IMR-90 (cell line): Measurements from ENCODE around the gene MAP3K5. TPM values are rescaled to one million over a fixed set of nuclear protein-coding genes. Genes with fewer than 3 reads are reported as not detected.

Source experiments
- ATAC-seq: fragments of 200-7000 bp; cut with Tn5 transposase; 2 replicates; pipeline ENCODE4 v1.9.1; 2020; ENCODE audit warnings: low read depth, mild to moderate bottlenecking, moderate library complexity
- BruUV-seq: library from RNA; stranded (reverse); fragments of 400-500 nt; replicated peaks from 2 replicates; lab custom pipeline; 2021; lab: Mats Ljungman, UMichigan
- CTCF ChIA-PET: fragments of 300-600 bp; formaldehyde crosslinking; extraction: SDS; loops from one replicate; lab custom pipeline; 2021; ENCODE audit warnings: antibody characterized with exemption; lab: Yijun Ruan, JAX
- POLR2A ChIA-PET: fragments of 300-600 bp; sonication (Branson Sonifier 250); formaldehyde crosslinking; loops from one replicate; lab custom pipeline; 2022; ENCODE audit warnings: antibody characterized with exemption; ENCODE audit not compliant: unreplicated experiment; lab: Charles Lee
- DNase-seq: peaks from one replicate; pipeline ENCODE4 v3.0.0; 2013
- H2AFZ ChIP-seq: replicated peaks from 2 replicates; pipeline ENCODE3; 2013; ENCODE audit warnings: low read length, mild to moderate bottlenecking; ENCODE audit not compliant: poor library complexity
- H2AK5ac ChIP-seq: 2 replicates; pipeline ENCODE4 v1.6.1; 2013; ENCODE audit warnings: low read depth, low read length, inconsistent platforms
- H2AK9ac ChIP-seq: replicated peaks from 2 replicates; pipeline ENCODE3; 2013; ENCODE audit warnings: mild to moderate bottlenecking, low read depth, low read length, moderate library complexity; ENCODE audit not compliant: poor library complexity
- H2BK120ac ChIP-seq: 2 replicates; pipeline ENCODE4 v1.6.1; 2013; ENCODE audit warnings: low read depth, low read length, inconsistent platforms
- H2BK15ac ChIP-seq: 3 replicates; pipeline ENCODE4 v1.6.1; 2013; ENCODE audit warnings: low read depth, low read length, inconsistent platforms
- H2BK20ac ChIP-seq: 2 replicates; pipeline ENCODE4 v1.6.1; 2013; ENCODE audit warnings: low read depth, mild to moderate bottlenecking, inconsistent platforms, low read length, moderate library complexity
- H2BK5ac ChIP-seq: 2 replicates; pipeline ENCODE4 v1.6.1; 2013; ENCODE audit warnings: mild to moderate bottlenecking, low read depth, low read length, inconsistent platforms; ENCODE audit not compliant: poor library complexity, severe bottlenecking
- H3K14ac ChIP-seq: replicated peaks from 2 replicates; pipeline ENCODE4 v1.6.1; 2013; ENCODE audit warnings: low read depth, low read length, inconsistent platforms
- H3K18ac ChIP-seq: 2 replicates; pipeline ENCODE4 v1.6.1; 2013; ENCODE audit warnings: low read depth, low read length, control low read depth
- H3K23ac ChIP-seq: 2 replicates; pipeline ENCODE4 v1.6.1; 2013; ENCODE audit warnings: low read depth, low read length, inconsistent platforms
- H3K27ac ChIP-seq: 2 replicates; pipeline ENCODE4 v1.5.1; 2013; ENCODE audit warnings: mild to moderate bottlenecking, control low read depth, low read length; ENCODE audit not compliant: insufficient read depth
- H3K27me3 ChIP-seq: 2 replicates; pipeline ENCODE4 v1.6.1; 2013; ENCODE audit warnings: low read length; ENCODE audit not compliant: control insufficient read depth, insufficient read depth
- H3K36me3 ChIP-seq: 2 replicates; pipeline ENCODE4 v1.6.1; 2013; ENCODE audit warnings: low read length, mixed read lengths; ENCODE audit not compliant: control insufficient read depth, insufficient read depth
- H3K4ac ChIP-seq: 2 replicates; pipeline ENCODE4 v1.6.1; 2013; ENCODE audit warnings: low read depth, low read length, inconsistent platforms
- H3K4me1 ChIP-seq: 2 replicates; pipeline ENCODE4 v1.6.1; 2013; ENCODE audit warnings: low read length, mixed read lengths; ENCODE audit not compliant: control insufficient read depth, insufficient read depth
- H3K4me2 ChIP-seq: 2 replicates; pipeline ENCODE4 v1.6.1; 2013; ENCODE audit warnings: low read depth, mild to moderate bottlenecking, control low read depth, low read length, moderate library complexity
- H3K4me3 ChIP-seq: 2 replicates; pipeline ENCODE4 v1.5.1; 2013; ENCODE audit warnings: low read depth, mild to moderate bottlenecking, control low read depth, low read length, moderate library complexity; ENCODE audit not compliant: insufficient read depth
- H3K56ac ChIP-seq: 2 replicates; pipeline ENCODE4 v1.6.1; 2013; ENCODE audit warnings: low read length, inconsistent platforms; ENCODE audit not compliant: insufficient read depth; ENCODE audit errors: extremely low read depth
- H3K79me1 ChIP-seq, 2 experiments: 2 replicates each; pipeline ENCODE4 v1.6.1; 2013; ENCODE audit warnings: low read length in 2 of 2, inconsistent platforms in 1 of 2, low read depth in 1 of 2
- H3K9ac ChIP-seq: 2 replicates; pipeline ENCODE4 v1.6.1; 2013; ENCODE audit warnings: low read depth, low read length, control low read depth
- H3K9me1 ChIP-seq: 2 replicates; pipeline ENCODE4 v1.6.1; 2013; ENCODE audit warnings: low read length, inconsistent platforms; ENCODE audit not compliant: insufficient read depth
- H3K9me3 ChIP-seq: 2 replicates; pipeline ENCODE4 v1.6.1; 2013; ENCODE audit warnings: low read length; ENCODE audit not compliant: control insufficient read depth, insufficient read depth
- H4K20me1 ChIP-seq: 2 replicates; pipeline ENCODE4 v1.6.1; 2013; ENCODE audit warnings: low read length, inconsistent platforms; ENCODE audit not compliant: insufficient read depth
- H4K5ac ChIP-seq: 2 replicates; pipeline ENCODE4 v1.6.1; 2013; ENCODE audit warnings: mild to moderate bottlenecking, low read depth, low read length, control low read depth
- H4K8ac ChIP-seq, 2 experiments: 2 replicates each; pipeline ENCODE4 v1.6.1; 2013; ENCODE audit warnings: low read depth in 2 of 2, low read length in 2 of 2, control low read depth in 1 of 2, inconsistent platforms in 1 of 2
- H4K91ac ChIP-seq: 2 replicates; pipeline ENCODE4 v1.6.1; 2013; ENCODE audit warnings: low read depth, low read length, inconsistent platforms; ENCODE audit not compliant: insufficient read depth
- BHLHE40 ChIP-seq: fragments of 150-350 bp; IDR thresholded peaks from 2 replicates; pipeline ENCODE4 v1.6.1; 2016; ENCODE audit warnings: mild to moderate bottlenecking, low read depth, low read length
- CEBPB ChIP-seq: IDR thresholded peaks from 2 replicates; pipeline ENCODE4 v1.6.1; 2012; ENCODE audit warnings: low read depth, low read length, improper control_type of control experiment
- CHD1 ChIP-seq: IDR thresholded peaks from 2 replicates; pipeline ENCODE4 v1.6.1; 2012; ENCODE audit warnings: low read depth, low read length, improper control_type of control experiment
- CTCF ChIP-seq: conservative IDR thresholded peaks from 2 replicates; pipeline ENCODE4 v1.5.1; 2012; ENCODE audit warnings: mild to moderate bottlenecking, low read depth, low read length, improper control_type of control experiment
- ELK1 ChIP-seq: fragments of 150-350 bp; IDR thresholded peaks from 2 replicates; pipeline ENCODE4 v1.6.1; 2016; ENCODE audit warnings: low read depth, mild to moderate bottlenecking, low read length, moderate library complexity, borderline replicate concordance
- FOS ChIP-seq: fragments of 150-350 bp; IDR thresholded peaks from 2 replicates; pipeline ENCODE4 v1.6.1; 2016; ENCODE audit warnings: low read depth, low read length
- MAFK ChIP-seq: IDR thresholded peaks from 2 replicates; pipeline ENCODE4 v1.6.1; 2012; ENCODE audit warnings: low read depth, low read length, improper control_type of control experiment
- MAZ ChIP-seq: IDR thresholded peaks from 2 replicates; pipeline ENCODE4 v1.6.1; 2012; ENCODE audit warnings: low read depth, mild to moderate bottlenecking, low read length, improper control_type of control experiment, moderate library complexity, borderline replicate concordance
- MXI1 ChIP-seq: IDR thresholded peaks from 2 replicates; pipeline ENCODE4 v1.6.1; 2012; ENCODE audit warnings: low read depth, mild to moderate bottlenecking, low read length, moderate library complexity, borderline replicate concordance
- NFE2L2 ChIP-seq: fragments of 150-350 bp; IDR thresholded peaks from 2 replicates; pipeline ENCODE4 v1.6.1; 2016; ENCODE audit warnings: low read depth, mild to moderate bottlenecking, low read length
- POLR2A ChIP-seq: IDR thresholded peaks from 2 replicates; pipeline ENCODE4 v1.6.1; 2012; ENCODE audit warnings: mild to moderate bottlenecking, low read depth, low read length
- RAD21 ChIP-seq: IDR thresholded peaks from 2 replicates; pipeline ENCODE4 v1.6.1; 2012; ENCODE audit warnings: low read length, improper control_type of control experiment
- RCOR1 ChIP-seq: IDR thresholded peaks from 2 replicates; pipeline ENCODE4 v1.6.1; 2012; ENCODE audit warnings: mild to moderate bottlenecking, low read length, improper control_type of control experiment; ENCODE audit not compliant: insufficient replicate concordance
- RFX5 ChIP-seq: IDR thresholded peaks from 2 replicates; pipeline ENCODE4 v1.8.0; 2012; ENCODE audit warnings: low read depth, mild to moderate bottlenecking, low read length, moderate library complexity
- SMC3 ChIP-seq: fragments of 150-350 bp; IDR thresholded peaks from 2 replicates; pipeline ENCODE4 v1.6.1; 2016; ENCODE audit warnings: low read depth, mild to moderate bottlenecking, antibody characterized with exemption, low read length, moderate library complexity
- USF2 ChIP-seq: fragments of 150-350 bp; IDR thresholded peaks from 2 replicates; pipeline ENCODE4 v1.6.1; 2017; ENCODE audit warnings: mild to moderate bottlenecking, antibody characterized with exemption, low read length, low read depth
- WGBS, 2 experiments: methylation state at CpG; one replicate each; pipeline versions ENCODE4 v1.1.5 to v1.1.7; 2013; ENCODE audit warnings: missing lambda C conversion rate in 2 of 2; ENCODE audit not compliant: insufficient read length in 1 of 2; ENCODE audit errors: extremely low coverage in 2 of 2; 5-methylcytosine and 5-hydroxymethylcytosine counted together
- dilution Hi-C: fragments of 300-500 bp; cut with HindIII; formaldehyde crosslinking; loops from one replicate; pipeline ENCODE4 v1.14.3; 2018; ENCODE audit warnings: low sequenced_read_pairs; ENCODE audit not compliant: unreplicated experiment
- in situ Hi-C: fragments of 300-500 bp; cut with MboI; formaldehyde crosslinking; loops from 3 replicates; pipeline ENCODE4 v1.14.3; 2019; ENCODE audit warnings: low sequenced_read_pairs, inconsistent platforms, mixed read lengths
- intact Hi-C: fragments of 100-400 bp; cut with micrococcal nuclease; formaldehyde crosslinking; loops from 2 replicates; pipeline ENCODE4 v1.10.0; 2022
- polyA plus RNA-seq, 3 experiments: library from polyadenylated mRNA; depleted of rRNA; stranded (reverse); fragments of >200 nt; gene quantifications; 2 replicates each; pipeline ENCODE4 v1.2.3, GENCODE V29; 2012; ENCODE audit warnings: low replicate concordance in 1 of 3
- total RNA-seq: library from RNA; depleted of rRNA; stranded (reverse); fragments of >200 nt; gene quantifications from 2 replicates; pipeline ENCODE4 v1.2.3, GENCODE V29; 2012

Gene MAP3K5
- total and polyA plus RNA-seq, 2 of the 4 experiments (the other 2 are of a cell fraction): 5.4 to 17.6 TPM

DNA sequence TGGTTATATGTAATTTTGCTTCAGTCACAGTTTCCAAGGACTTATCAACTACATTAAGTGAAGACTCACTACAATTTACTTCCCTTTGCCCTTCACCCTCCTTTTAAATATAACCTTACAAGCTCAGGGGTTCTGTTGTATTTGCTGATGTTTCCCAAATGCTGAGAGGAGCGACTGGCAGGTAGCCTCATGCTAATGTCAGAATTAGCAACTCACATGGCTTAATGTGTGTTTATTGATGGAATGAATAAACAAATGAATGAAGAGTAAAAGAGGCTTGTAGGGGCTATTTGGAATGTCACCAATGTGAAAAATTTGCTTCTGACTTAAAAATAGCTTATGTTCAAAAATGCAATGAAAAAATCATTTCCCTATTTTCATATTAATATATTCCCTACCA is 200.7 kb downstream of the MAP3K5 start:
- Histone ChIP-seq H4K91ac (peak overlapping the region; percentile 53; the same call in 1 of the 2 replicates), H3K36me3 (peaks cover 19% of the 10 kb centered on the region), H4K5ac (no peak overlapping the region), H3K4me2 (no peak overlapping the region), H2BK20ac (peak overlapping the region; percentile 88; the same call in 1 of the 2 replicates), H3K9ac (no peak overlapping the region), H4K8ac (peak overlapping the region in 1 of 2 experiments; percentile 50; a peak in 1 of 4 replicates), H3K9me1 (peaks cover 13% of the 10 kb centered on the region), H2BK120ac (peak overlapping the region; percentile 95), H3K18ac (no peak overlapping the region; the same call in 1 of the 2 replicates), H3K27me3 (no peaks in the 10 kb centered on the region), H4K20me1 (no peaks in the 10 kb centered on the region), H2BK15ac (peak overlapping the region; percentile 74; the same call in 1 of the 3 replicates), H2BK5ac (peak overlapping the region; percentile 90), H2AK5ac (peak overlapping the region; percentile 63; the same call in 1 of the 2 replicates), H2AFZ (no peak overlapping the region), H3K4me3 (no peak overlapping the region), H3K56ac (no peak overlapping the region), H3K9me3 (no peaks in the 10 kb centered on the region), H3K14ac (peak overlapping the region; percentile 76; the same call in 1 of the 2 replicates), H3K4me1 (peaks cover 17% of the 10 kb centered on the region), H3K27ac (no peak overlapping the region), H2AK9ac (no peak overlapping the region), H3K4ac (peak overlapping the region; percentile 92; the same call in 1 of the 2 replicates), H3K79me1 (peaks cover 4 to 44% of the 10 kb centered on the region in 2 experiments), H3K23ac (no peak overlapping the region; the same call in 1 of the 2 replicates)
- TF ChIP-seq MAFK: no peak
- no peak for TF ChIP-seq FOS
- no peak for TF ChIP-seq CTCF
- TF ChIP-seq CHD1: no peak
- no peak for TF ChIP-seq RFX5
- TF ChIP-seq USF2: no peak
- no peak for TF ChIP-seq POLR2A
- TF ChIP-seq CEBPB: no peak
- no peak for TF ChIP-seq RAD21
- no peak for TF ChIP-seq MXI1
- no peak for TF ChIP-seq NFE2L2
- no peak for TF ChIP-seq RCOR1
- TF ChIP-seq BHLHE40: no peak
- no peak for TF ChIP-seq MAZ
- no peak for TF ChIP-seq ELK1
- no peak for TF ChIP-seq SMC3
- in situ Hi-C loops: no loop called here
- ChIA-PET CTCF (interaction anchor here (1.2 kb wide), 1 partner anchor 201 kb away, joined by 4 read pairs; the partner anchor contains the start of gene MAP3K5), POLR2A (no interaction called here)
- DNase-seq (no peak), ATAC-seq (no peak)
- dilution Hi-C loops: no loop called here
- intact Hi-C loops: no loop called here
- no TSS peak for BruUV-seq
- WGBS, 2 experiments: 60% methylated on average over 1 of the region's 1 CpG; no CpG with 5 or more reads in 1 of the 2 experiments
